ENCODE results near the gene RASGRP2. TPM values are rescaled to one million over a fixed set of nuclear protein-coding genes. Genes with fewer than 3 reads are reported as not detected.
A peak's percentile ranks its signal among the peaks of the same experiment; 100 is the strongest.

RASGRP2 gene
- total and polyA plus RNA-seq, 11 donors = 16.2 to 78.9 (median 28.1) TPM

- Histone ChIP-seq H3K27me3 (no peaks in the 10 kb centered on the region), H3K36me3 (peaks cover 0 to 39% (median 15%) of the 10 kb centered on the region in 9 donors), H3K4me3 (no peak overlapping the region), H3K4me1 (peaks cover 0 to 16% (median 5%) of the 10 kb centered on the region in 12 donors), H3K27ac (no peak overlapping the region), H3K9me3 (no peaks in the 10 kb centered on the region)
- 89 to 98% (median 95%) methylated on average over 16 to 25 of the region's 25 CpGs for WGBS, 4 donors
- peak in 1 of 5 donors; percentile 14 for DNase-seq
- TF ChIP-seq POLR2A (IDR thresholded peaks at IDR 0.05) (no peak), CTCF (IDR thresholded peaks at IDR 0.05) (no peak)
- intact Hi-C loops (cut with DNase I) = loop anchor here in 1 of 10 donors (5.0 kb wide), 1 partner anchor 102 kb away; no protein-coding TSS in a partner anchor
- no peak for ATAC-seq
These were observed 46.5 kb upstream of the RASGRP2 start for GRCh38 chr11:64790205-64791095.

GRCh38 chr11:64789331-64790204 is 45.6 kb upstream of the RASGRP2 start:
- Histone ChIP-seq H3K4me3 (no peak overlapping the region), H3K4me1 (peaks cover 0 to 16% (median 5%) of the 10 kb centered on the region in 12 donors), H3K27ac (no peak overlapping the region), H3K27me3 (no peaks in the 10 kb centered on the region), H3K36me3 (peaks cover 0 to 39% (median 15%) of the 10 kb centered on the region in 9 donors), H3K9me3 (no peaks in the 10 kb centered on the region)
- ATAC-seq (no peak), DNase-seq (peak in 1 of 5 donors; percentile 11)
- TF ChIP-seq POLR2A (IDR thresholded peaks at IDR 0.05) = no peak
- no peak for TF ChIP-seq CTCF (IDR thresholded peaks at IDR 0.05)
- 92 to 96% (median 95%) methylated on average over 10 to 15 of the region's 15 CpGs for WGBS, 4 donors
- intact Hi-C loops (cut with DNase I) = loop anchor here in 2 of 10 donors (5.0 kb wide), 1 partner anchor 103 kb away; no protein-coding TSS in a partner anchor

- H3K9me3 ChIP-seq = no peaks in the 10 kb centered on the region
- ATAC-seq (no peak), DNase-seq (no peak)
- intact Hi-C loops (cut with DNase I) = loop anchor here in 1 of 10 donors (5.0 kb wide), 1 partner anchor 104 kb away; no protein-coding TSS in a partner anchor
- H3K4me3 ChIP-seq = no peak overlapping the region
- 84 to 91% (median 85%) methylated on average over 6 to 9 of the region's 9 CpGs for WGBS, 4 donors
- TF ChIP-seq CTCF (IDR thresholded peaks at IDR 0.05) (no peak), POLR2A (IDR thresholded peaks at IDR 0.05) (no peak)
- no peak overlapping the region for H3K27ac ChIP-seq
- peaks cover 0 to 39% (median 15%) of the 10 kb centered on the region in 9 donors for H3K36me3 ChIP-seq
- H3K27me3 ChIP-seq = no peaks in the 10 kb centered on the region
- peaks cover 0 to 6% (median 4%) of the 10 kb centered on the region in 12 donors for H3K4me1 ChIP-seq
These were observed 44.6 kb upstream of the RASGRP2 start for GRCh38 chr11:64788321-64789215.
